ENCODE results near the gene LGALS9C.
"Not testable (repeated sequence)": the region's sequence is repeated elsewhere in the genome, so short reads cannot be mapped to it uniquely, and the experiment has no call there.

Gene LGALS9C

DNA sequence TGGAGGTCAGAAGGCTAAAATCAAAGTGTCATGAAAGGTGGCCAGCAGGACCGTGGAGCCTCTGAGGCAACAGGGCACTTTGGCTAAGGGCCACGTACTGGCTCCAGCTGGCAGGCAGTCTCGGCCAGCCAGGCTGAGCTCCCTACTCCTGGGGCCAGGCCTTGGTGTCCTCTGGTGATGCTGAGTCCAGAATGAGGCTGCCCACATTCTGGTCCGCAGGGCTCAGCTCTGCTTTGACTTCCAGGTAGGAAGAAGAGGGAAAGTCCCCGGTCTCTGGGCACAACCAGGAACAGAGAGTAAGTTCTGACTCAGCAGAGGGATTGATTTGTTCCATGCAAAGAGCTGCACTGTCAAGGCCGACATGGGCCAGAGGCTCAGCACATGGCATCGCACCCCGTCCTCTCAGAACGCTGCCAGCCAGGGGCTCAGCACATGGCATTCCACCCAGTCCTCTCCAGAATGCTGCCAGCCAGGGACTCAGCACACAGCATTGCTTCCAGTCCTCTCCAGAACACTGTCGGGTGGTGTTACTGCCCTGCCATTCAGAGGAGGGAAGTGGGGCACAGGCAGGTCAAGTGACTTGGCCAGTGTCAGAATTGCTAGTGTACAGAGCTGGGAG lies 2.5 kb downstream of the LGALS9C start:
- not testable (repeated sequence) for DNase-seq

DNA sequence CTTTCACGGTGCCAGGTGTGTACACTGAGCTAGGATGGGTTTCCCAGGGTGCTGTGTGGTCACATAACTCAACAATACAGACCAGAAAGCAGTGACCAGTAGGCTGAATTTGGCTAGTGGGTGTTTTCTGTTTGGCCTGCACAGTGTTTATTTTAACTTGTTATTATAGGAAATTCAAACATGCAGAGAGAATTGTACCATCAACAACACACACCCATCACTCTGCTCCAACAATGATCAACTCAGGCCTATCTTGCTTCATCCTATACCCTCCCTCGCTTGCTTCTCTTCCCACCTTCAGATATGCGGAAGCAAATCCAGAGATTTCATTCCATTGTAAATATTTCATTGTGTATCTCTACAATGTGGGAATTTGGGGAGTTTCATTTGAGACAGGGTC lies 5.2 kb downstream of the LGALS9C start:
- not testable (repeated sequence) for DNase-seq

DNA sequence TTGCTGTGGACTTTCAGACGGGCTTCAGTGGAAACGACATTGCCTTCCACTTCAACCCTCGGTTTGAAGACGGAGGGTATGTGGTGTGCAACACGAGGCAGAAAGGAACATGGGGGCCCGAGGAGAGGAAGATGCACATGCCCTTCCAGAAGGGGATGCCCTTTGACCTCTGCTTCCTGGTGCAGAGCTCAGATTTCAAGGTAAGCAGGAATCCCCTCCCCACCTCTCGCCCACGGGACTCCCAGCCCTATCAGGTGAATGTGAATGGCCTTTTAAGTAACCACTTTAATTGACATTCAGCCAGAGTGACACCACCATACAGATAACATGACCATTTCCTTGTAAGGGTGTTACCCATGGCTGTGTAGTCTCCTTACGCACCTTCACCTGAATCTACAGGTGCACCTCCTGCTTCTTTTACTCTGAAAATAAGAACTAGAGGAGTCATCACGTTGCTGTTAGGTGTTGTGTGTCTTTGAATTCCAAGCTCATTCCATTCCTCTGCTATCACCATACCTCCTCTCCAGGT lies 9.4 kb downstream of the LGALS9C start:
- DNase-seq: not testable (repeated sequence)

DNA sequence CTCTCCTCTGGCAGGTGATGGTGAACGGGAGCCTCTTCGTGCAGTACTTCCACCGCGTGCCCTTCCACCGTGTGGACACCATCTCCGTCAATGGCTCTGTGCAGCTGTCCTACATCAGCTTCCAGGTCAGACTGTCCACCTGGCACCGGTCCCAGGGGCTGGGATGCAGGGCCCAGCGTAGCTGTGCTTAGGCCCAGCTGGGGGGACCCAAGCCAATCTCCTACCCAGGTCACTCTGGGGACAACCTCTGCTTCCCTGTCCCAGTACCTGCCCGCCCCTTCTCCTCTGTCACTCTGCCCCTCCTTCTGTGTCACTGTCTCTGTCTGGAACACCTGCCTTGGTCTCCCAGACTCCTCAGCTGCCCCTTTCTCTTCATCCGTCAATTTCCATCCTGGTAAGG lies 11.0 kb downstream of the LGALS9C start:
- DNase-seq: not testable (repeated sequence)

DNA sequence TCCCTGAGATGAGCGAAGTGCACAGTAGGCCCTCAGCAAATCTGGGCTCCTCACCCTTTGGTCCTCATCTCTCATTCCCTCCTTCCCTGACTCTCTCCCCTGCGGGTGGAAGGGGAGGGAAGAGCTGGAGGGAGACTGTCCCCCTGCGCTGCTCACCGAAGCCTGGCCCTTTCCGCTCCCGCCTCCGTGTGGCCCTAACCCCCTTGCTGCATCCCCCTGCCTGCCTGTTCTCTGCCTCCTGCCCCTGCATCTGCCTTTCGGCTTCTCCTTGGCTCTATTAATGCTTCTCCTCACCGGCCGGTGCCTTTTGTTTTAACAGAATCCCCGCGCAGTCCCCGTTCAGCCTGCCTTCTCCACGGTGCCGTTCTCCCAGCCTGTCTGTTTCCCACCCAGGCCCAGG lies 12.0 kb downstream of the LGALS9C start:
- not testable (repeated sequence) for DNase-seq

DNA sequence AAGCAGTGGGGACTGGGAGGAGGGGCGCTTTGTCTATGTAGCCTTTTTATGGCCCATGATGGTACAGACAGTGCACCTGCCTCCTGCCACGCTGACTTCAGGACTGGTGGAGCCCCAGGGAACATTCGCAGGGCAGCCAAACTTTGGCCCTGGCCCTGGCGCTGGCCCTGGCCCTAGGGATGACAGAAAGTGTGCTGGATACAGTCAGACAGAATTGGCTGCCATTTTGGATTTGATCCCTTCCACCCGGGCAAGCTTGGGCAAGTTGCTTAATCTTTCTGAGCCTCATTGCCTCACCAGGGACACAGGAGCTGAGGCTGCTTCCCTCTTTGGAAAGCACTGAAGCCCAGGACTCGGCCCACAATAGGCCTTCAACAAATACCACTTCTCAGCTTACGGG lies 13.4 kb downstream of the LGALS9C start:
- DNase-seq: not testable (repeated sequence)

DNA sequence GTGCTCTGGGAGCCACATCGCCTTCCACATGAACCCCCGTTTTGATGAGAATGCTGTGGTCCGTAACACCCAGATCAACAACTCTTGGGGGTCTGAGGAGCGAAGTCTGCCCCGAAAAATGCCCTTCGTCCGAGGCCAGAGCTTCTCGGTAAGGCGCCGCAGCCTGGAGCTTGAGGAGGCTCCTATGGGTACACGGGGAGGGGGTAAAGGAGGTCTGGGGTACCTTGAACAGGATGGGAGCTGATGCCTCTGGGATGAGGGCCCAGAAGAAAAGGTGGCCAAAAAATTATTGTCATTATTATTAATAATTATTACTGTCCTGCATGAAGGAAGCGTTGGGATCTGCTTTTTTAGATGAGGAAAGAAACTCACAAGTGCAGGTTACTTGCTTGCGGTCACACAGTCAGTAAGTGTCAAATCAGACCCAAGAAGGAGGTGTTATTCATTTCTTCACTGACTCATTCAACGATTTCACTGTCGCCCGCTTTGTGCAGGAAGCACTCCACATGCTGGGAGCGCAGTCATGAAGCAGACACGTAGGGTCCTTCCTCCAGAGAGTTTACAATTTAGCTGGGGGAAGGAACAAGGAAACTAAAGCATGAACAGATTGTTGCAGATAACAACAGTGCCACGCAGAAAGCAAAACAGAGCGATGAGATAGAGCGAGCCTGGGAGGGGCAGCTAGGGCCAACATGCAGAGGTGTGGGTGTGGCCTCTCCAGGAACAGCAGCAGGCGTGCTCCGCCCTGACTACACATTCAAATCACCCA lies 16.3 kb downstream of the LGALS9C start:
- DNase-seq: not testable (repeated sequence)

DNA sequence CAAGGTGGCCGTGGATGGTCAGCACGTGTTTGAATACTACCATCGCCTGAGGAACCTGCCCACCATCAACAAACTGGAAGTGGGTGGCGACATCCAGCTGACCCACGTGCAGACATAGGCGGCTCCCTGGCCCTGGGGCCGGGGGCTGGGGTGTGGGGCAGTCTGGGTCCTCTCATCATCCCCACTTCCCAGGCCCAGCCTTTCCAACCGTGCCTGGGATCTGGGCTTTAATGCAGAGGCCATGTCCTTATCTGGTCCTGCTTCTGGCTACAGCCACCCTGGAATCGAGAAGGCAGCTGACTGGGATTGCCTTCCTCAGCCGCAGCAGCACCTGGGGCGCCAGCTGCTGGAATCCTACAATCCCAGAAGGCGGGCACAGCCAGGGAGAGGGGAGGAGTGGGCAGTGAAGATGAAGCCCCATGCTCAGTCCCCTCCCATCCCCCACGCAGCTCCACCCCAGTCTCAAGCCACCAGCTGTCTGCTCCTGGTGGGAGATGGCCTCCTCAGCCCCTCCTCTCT lies 17.7 kb downstream of the LGALS9C start:
- not testable (repeated sequence) for DNase-seq

DNA sequence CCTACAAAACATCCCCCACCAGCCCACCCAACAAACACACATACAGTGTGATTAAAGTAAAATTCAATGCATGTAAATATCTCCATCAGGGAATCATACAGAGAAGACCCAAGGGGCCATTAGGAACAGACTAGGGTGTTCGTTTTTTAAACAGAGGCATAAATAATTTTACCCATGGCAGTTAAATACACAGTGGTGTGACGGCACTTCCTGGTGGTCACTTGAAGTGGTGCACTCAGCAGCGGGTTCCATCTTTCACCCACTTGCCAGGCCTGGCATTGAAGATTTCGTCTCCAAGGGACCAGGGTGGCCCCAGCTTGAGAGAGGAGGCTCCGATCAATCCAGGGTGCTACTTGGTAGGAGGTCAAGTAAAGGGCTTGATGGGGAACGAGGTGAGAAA lies 20.5 kb downstream of the LGALS9C start:
- not testable (repeated sequence) for DNase-seq

DNA sequence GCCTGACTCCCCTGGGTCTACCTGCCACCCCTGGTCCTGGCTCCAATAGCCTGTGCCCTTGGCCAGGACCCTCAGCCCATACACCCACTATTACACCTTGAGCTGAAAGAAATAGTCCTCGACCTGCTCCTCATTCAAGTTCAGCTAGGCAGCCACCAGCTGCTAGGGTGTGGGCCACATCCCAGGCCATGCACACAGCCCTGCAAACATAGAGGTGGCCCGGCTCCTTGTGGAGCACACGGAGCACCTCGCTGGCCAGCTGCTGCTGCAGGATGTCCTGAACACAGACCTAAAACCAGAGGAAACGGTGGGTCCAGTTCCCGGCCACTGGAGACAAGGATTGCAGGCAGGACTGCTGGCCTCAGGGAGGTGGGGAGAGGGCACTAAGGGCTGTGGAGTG lies 22.5 kb downstream of the LGALS9C start:
- not testable (repeated sequence) for DNase-seq

DNA sequence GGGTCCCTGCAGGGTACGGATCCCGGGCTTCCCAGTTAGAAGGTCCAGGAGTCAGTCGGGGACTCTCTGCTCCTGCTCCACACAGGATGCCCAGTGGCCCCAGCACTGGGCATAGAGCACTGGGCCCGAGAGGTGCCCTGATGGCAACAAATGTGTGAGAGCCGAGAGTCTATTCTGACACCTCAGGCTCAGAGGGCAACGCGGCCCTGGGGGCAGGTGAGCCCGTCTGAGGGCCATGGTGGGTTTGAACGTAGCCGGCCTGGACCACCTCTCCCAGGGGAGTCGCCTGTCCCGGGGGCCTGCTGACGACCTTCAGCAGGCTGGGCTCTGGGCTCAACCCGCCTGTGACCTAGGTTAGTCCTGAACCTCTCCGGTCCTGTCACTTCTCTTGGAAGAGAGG lies 23.2 kb downstream of the LGALS9C start:
- not testable (repeated sequence) for DNase-seq

DNA sequence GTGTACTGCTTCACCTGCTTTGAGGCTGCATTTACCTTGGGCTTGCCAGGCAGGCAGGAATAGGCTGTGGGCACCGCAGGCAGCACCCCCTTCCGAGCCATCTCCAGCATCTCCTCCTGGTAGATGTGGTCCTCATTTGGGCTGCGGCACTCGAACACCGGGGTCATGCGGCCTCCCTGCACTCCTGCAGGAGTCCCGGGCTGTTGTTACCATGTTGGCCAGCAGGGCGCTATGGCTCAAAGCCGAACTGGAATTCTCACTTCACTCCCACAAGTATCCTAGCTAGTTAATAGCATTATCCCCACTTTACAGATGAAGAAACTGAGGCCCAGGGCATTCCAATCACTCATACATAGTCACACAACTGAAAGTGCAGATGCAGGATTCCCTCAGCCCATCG lies 23.7 kb downstream of the LGALS9C start:
- not testable (repeated sequence) for DNase-seq

DNA sequence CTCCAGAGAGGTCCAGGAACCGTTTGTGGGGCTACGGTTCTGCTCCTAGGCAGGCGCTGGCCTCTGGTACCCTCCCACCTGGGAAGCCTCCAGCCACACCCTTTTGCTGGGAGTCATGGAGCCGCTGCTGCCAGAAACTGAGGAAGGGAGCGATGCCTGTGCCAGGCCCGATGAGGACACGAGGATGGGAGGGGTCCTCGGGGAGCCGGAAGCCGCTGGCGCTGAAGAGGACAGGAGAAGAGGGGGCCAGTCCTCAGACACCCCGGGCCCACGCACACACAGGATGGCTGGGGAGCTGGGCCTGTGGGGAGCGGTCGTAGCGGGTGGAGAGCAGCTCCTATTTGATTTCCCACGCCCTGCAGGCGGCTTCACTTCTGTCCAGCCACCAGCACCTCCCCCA lies 24.2 kb downstream of the LGALS9C start:
- DNase-seq: not testable (repeated sequence)

DNA sequence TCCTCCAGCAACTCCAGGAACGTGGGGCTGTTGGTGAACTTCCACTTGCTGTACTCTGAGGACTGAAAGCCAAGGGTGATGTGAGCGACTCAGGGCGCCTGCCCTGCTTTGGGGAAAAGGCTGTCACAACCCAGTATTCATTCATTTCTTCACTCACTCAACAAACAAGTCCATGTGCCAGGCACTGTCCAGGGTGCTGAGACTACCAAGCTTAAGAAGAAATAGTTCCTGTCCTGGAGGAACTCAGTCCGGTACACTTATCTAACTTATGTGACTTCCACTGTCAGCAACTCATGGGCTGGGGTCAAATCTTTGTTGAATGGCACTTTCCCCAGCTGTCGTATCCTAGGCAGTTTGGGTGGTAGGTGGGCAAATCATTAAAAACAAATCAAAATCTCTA lies 26.6 kb downstream of the LGALS9C start:
- not testable (repeated sequence) for DNase-seq

DNA sequence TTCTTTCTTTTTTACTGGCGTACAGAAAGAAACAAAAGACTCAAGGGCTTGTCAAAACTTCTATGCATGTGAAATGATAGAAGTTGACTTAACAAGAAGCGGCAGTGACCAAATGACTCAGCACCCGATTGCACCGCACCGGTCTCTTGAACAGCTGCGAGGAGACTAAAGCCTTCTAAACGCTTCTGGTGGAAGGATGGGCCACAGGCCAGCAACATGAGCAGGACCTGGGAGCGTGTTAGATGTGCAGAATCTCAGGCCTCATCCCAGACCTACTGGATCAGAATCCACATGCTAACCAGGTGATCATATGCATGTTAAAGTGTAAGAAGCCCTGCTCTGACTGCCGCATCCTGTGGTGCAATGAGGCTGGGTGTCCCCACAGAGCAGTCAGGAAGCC lies 31.1 kb downstream of the LGALS9C start:
- not testable (repeated sequence) for DNase-seq

DNA sequence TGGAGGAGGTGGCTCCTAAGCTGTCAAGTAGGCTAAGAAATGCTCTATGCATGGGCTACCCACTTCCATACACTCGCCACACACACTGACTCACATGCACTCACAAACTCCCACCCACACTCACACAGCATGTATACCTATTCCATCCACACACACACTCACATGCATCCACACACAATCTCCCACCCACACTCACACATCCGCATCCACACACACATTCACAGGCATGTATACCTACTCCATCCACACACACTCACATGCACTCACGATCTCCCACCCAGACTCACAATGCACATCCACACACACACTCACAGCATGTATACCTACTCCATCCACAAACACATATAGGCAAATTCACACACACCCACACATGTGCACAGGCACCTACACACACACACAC lies 32.1 kb downstream of the LGALS9C start:
- not testable (repeated sequence) for DNase-seq

DNA sequence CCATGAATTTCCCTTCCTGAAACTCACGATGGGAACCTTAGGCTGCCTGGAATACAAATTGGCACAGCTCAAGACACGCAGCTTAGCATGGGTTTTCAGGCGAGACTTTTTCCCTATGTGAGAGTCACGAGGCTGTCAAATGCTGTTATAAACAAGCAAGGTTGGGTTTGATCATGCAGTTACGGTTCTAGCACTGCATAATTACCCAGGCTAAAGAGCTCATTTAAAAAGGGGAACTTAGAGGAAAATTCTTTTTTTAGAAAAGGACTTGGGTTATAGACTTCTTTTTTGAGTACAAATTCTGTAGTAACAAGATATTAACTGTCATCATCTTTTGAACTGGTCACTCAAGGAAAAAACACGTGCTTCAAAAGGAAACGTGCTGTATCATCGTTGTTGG lies 44.5 kb downstream of the LGALS9C start:
- DNase-seq: not testable (repeated sequence)

DNA sequence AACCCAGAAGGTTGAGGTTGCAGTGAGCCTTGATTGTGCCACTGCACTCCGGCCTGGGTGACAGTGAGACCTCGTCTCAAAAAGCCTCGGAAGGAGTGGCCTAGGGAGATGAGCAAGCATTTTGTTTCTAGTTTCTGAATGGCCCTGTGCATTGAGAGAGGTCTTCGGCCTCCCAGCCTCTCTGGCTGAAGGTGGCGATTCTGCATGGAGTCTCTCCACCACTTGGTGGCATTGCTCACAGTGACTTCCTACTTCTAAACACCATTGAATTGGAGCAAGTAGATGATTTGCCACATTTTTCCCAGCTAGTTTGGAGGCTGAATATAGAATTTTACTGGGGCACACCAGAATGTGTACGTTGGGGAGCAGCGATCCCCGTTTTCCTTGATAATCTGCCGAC lies 48.4 kb downstream of the LGALS9C start:
- not testable (repeated sequence) for DNase-seq

DNA sequence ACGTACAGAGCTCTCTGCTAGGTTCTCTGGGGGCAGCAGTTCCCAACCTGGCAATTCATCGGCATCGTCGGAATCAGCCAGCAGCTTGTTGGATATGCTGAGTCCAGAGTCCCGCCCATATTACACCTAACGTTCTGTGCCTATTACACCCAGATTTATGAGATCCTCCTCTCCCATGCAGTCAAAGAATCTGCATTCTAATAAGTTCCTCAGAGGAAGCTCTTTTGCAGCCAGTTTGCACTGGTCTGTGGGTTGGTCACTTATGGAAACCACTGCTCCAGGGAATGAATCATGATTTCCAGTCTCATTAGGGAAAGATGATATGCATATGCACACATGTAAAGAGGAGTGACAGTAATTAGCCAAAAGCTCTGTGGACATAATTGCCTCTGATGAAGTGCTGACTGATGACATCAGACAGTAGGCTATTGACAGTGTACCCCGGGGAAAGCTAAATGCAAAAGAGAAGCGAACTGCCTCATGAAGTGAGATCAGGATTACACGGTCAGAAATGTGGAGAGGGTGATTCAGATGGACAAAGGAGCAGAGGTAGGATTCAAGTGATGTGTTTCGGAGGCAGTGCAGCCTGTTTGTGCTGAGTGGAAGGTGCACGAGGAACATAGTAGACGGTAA lies 49.7 kb downstream of the LGALS9C start:
- DNase-seq: not testable (repeated sequence)

DNA sequence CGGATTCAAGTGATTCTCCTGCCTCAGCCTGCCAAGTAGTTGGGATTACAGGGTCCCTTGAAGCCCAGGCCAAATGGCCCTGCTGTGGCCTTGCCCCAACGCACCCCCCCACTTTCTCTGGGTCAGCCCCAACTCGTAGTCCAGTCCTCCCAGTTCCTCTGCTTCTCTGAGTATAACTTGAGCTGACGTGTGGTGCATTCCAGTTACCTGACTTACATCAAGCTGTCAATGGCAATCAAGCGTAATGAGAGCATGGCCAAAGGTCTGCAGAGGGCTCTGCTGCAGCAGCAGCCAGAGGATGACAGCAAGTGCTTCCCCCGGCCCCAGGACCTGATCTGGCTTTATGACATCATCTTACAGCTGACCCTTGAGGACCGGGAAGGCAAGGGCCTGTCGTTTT lies 50.8 kb downstream of the LGALS9C start:
- not testable (repeated sequence) for DNase-seq

DNA sequence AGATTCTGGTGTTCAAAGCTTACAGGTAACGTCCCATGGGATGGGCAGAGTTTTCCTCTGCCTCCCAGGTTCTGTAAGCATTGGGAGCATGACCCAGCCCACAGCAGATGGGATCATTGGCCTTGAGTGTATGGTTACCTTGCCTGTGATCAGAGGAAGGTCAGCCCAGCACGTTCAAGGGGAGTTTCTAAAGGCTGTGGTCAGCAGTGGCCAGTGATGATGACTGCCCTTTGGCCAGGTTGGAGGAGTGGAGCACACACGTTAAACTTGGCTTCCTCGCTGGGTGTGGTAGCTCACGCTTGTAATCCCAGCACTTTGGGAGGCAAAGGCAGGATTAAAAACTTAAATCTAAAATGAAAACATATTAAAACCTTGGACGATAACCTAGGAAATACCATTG lies 51.8 kb downstream of the LGALS9C start:
- DNase-seq: not testable (repeated sequence)

DNA sequence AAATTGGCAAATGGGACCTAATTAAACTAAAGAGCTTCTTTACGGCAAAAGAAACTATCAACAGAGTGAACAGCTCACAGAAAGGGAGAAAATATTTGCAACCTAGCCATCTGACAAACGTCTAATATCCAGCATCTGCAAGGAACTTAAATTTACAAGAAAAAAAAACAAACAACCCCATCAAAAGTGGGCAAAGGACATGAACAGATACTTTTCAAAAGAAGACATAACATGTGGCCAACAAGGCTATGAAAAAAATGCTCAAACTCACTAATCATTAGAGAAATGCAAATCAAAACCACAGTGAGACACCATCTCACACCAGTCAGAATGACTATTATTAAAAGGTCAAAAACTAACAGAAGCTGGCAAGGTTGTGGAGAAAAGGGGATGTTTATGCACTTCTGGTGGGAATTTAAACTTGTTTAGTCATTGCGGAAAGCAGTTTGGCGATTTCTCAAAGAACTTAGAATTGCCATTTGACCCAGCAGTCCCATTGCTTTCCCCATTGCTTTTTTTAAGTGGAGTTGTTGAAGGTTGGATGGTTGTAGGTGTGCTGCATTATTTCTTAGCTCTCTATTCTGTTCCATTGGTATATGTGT lies 52.4 kb downstream of the LGALS9C start:
- not testable (repeated sequence) for DNase-seq

DNA sequence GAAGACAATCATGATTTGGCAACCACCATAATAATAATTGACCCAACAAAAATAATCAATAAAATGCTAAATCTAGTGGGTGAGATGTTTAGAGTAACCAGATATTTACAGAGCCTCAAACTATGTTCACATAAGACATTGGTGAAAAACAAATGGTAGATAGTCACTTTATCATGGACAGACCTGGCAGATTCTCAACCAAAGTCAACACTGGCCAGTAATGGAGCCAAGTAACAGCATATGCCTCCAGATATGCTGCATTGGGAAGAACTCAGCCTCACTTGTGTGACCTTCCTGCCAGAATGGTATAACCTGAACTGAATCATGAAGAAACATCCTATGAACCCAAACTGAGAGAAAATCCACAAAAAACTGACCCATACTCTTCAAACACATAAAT lies 53.8 kb downstream of the LGALS9C start:
- not testable (repeated sequence) for DNase-seq

All from NCI-H510A (cell line).